Stimulated activated effector memory CD8-positive, alpha-beta T cell treated with anti-CD3 and anti-CD28 coated beads, Interleukin-12 subunit alpha, Interleukin-12 subunit beta, amount 100 ng/mL, for 72 hours (primary cell): Measurements from ENCODE around the gene CSTF1.

ENCODE experiments used
- ATAC-seq: fragments of 150-1000 bp; cut with Tn5 transposase; 2 replicates; pipeline ENCODE4 v1.10.0; 2021
- DNase-seq, 2 donors: peaks; one replicate each; pipeline ENCODE4 v3.0.0; 2021 to 2022; ENCODE audit warnings: low spot score in 2 of 2
- H3K27ac Mint-ChIP-seq: one replicate; pipeline ENCODE4 v1.8.0; 2022; ENCODE audit warnings: mild to moderate bottlenecking, mixed read lengths
- H3K36me3 Mint-ChIP-seq: one replicate; pipeline ENCODE4 v1.8.0; 2022; ENCODE audit warnings: mild to moderate bottlenecking, mixed read lengths
- H3K4me1 Mint-ChIP-seq: one replicate; pipeline ENCODE4 v1.8.0; 2022; ENCODE audit warnings: mixed read lengths
- H3K4me3 Mint-ChIP-seq: one replicate; pipeline ENCODE4 v1.8.0; 2022; ENCODE audit warnings: mild to moderate bottlenecking, mixed read lengths
- H3K9me3 Mint-ChIP-seq: one replicate; pipeline ENCODE4 v1.8.0; 2022; ENCODE audit warnings: mixed read lengths

CSTF1 gene

DNA sequence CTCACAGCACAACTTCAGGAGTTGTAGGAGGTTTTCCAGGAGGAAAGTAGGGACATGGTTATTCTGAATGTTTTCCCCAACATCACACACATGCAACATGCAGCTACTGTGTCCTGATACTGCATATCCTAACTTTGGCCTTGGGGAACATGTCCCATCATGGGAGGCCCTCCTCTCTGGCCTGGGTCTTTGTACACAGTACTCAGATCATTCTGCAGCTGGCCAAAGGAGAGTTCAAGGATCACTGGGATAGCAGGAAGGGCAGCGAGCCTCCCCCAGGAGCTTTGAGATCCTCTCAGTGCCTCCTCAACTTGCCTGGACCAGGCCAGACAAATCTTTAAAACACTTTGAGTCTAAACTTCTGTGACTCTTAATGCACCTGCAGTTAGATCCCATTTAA, 32.5 kb downstream of the CSTF1 start:
- H3K9me3 Mint-ChIP-seq, result no peaks in the 10 kb centered on the region
- ATAC-seq, result no peak
- H3K4me1 Mint-ChIP-seq, result peaks cover 62% of the 10 kb centered on the region
- no peak overlapping the region for H3K4me3 Mint-ChIP-seq
- peaks cover 16% of the 10 kb centered on the region for H3K36me3 Mint-ChIP-seq
- DNase-seq, result no peak
- H3K27ac Mint-ChIP-seq, result no peak overlapping the region

DNA sequence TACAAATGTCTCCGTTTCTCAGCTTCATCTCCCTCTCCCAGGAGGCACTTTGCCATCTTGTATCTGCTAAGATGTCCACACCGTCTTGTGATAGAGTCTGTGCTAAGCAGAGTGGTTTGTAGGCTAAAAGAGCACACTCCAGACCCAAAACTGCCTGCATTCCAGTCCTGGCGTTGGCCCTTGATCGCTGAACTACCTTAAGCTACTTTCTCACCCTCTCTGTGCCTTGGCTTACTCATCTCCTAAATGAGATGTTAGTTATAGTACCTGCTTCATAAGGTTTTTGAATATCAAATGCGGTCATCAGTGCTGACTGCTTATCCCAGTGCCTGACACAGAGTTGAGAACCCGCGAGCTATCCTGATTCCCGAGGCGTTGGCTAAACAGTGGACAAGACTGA, 33.6 kb downstream of the CSTF1 start:
- Mint-ChIP-seq H3K4me3 (no peak overlapping the region), H3K36me3 (peaks cover 10% of the 10 kb centered on the region), H3K27ac (no peak overlapping the region), H3K4me1 (peaks cover 65% of the 10 kb centered on the region), H3K9me3 (no peaks in the 10 kb centered on the region)
- DNase-seq (no peak), ATAC-seq (no peak)

DNA sequence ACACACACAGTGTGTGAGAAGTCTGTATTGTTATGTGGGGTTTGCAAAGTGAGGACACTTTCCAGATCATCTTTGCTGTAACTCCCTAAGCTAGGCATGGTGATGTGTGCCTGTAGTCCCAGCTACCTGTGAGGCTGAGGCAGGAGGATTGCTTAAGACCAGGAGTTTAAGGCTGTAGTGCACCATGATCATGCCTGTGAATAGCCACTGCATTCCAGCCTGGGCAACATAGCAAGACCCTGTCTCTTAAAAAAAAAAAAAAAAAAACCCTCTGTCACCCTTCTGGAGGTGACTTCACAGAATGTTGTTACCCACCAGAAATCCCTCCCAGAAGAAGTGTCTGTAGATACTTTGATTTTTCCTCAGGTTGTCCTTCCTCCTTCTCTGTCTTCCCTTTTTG, 34.5 kb downstream of the CSTF1 start:
- Mint-ChIP-seq H3K4me3 (no peak overlapping the region), H3K36me3 (peaks cover 10% of the 10 kb centered on the region), H3K27ac (peak overlapping the region; percentile 90), H3K4me1 (peaks cover 58% of the 10 kb centered on the region), H3K9me3 (no peaks in the 10 kb centered on the region)
- DNase-seq (no peak), ATAC-seq (no peak)

GRCh38 chr20:56427797-56428196, 35.4 kb downstream of the CSTF1 start:
- no peak for DNase-seq
- ATAC-seq, result no peak
- H3K4me1 Mint-ChIP-seq, result peaks cover 52% of the 10 kb centered on the region
- peaks cover 11% of the 10 kb centered on the region for H3K36me3 Mint-ChIP-seq
- H3K9me3 Mint-ChIP-seq, result no peaks in the 10 kb centered on the region
- peak overlapping the region; percentile 90 for H3K27ac Mint-ChIP-seq
- H3K4me3 Mint-ChIP-seq, result no peak overlapping the region

DNA sequence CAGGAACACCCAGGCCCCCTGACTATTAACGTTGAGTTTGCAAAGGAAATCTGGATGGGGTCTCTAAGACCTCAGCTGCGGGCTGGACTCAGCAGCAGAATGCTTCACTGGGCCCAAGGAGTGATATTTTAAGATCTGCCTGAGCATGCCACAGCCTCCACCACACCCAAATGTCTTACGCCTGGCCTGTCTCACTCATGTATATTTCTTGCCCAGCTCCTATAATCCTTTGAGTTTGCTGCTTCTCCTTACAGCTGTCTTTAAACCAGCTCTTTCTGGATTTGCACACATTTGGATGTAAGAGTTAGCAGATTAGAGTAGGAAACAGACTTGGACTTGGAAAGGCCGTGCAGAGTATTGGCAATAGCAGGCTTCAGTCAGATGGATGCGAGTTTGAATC, 36.0 kb downstream of the CSTF1 start:
- ATAC-seq, result no peak
- Mint-ChIP-seq H3K4me3 (peak overlapping the region; percentile 54), H3K36me3 (peaks cover 15% of the 10 kb centered on the region), H3K9me3 (no peaks in the 10 kb centered on the region), H3K27ac (peak overlapping the region; percentile 90), H3K4me1 (peaks cover 57% of the 10 kb centered on the region)
- no peak for DNase-seq

DNA sequence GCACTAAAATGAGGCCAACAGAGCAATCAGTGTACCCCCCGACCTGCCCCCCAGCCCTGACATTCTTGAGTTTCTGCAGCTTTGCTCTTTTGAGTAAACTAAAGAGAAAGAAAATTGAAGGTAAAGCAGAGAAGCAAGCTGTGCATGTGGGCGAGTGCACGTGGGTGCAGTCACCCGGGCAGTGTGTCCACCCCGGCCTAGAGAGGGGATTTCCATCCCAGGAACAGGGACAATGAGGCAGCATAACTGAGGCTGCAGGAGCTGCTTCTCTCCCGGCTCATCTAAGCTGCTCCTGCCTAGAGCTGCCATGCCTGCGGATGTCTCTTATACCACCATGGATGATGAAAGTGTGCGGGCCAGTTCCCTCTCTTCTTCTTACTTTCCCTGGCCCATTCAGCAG, 36.4 kb downstream of the CSTF1 start:
- no peak for ATAC-seq
- H3K9me3 Mint-ChIP-seq, result no peaks in the 10 kb centered on the region
- H3K27ac Mint-ChIP-seq, result peak overlapping the region; percentile 90
- peaks cover 15% of the 10 kb centered on the region for H3K36me3 Mint-ChIP-seq
- no peak for DNase-seq
- peaks cover 62% of the 10 kb centered on the region for H3K4me1 Mint-ChIP-seq
- peak overlapping the region; percentile 54 for H3K4me3 Mint-ChIP-seq

DNA sequence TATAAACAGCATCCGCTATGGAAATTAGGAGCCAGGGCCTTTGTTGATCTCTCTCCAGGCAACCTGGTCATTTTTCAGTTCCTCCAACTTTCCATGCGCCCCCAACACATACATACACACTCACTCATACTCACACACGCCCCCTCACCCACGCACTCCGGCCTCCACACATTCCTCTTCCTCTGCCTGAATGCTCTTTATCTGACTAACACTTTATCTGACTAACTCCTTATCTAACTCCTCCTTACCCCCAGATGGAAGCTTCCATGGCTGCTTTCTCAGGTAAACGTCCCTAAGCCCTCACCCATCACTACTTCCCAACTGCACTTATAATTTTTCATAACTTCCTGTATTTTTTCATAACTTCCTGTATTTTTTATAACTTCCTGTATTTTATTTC, 37.1 kb downstream of the CSTF1 start:
- peak overlapping the region; percentile 54 for H3K4me3 Mint-ChIP-seq
- no peaks in the 10 kb centered on the region for H3K9me3 Mint-ChIP-seq
- H3K27ac Mint-ChIP-seq, result peak overlapping the region; percentile 90
- H3K4me1 Mint-ChIP-seq, result peaks cover 66% of the 10 kb centered on the region
- H3K36me3 Mint-ChIP-seq, result peaks cover 15% of the 10 kb centered on the region
- ATAC-seq, result peak; percentile 78
- DNase-seq, result no peak

DNA sequence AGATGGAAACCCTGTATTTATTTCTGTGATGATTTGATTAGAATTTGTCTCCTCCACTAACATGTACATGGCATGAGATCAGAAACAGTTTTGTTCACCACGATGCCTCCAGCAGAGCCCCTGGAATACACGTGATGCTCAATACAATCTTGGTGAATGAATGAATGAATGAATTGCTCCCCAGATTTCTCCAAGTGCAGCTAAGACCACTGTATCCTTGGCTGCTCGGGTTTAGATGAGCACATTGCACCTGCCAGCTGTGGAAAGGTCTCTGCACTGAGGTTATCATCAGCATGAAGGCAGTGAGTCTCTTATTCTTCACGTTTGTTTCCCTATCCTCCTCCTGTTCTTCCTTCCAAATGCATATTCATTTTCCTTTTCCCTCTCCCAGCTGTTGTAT, 37.5 kb downstream of the CSTF1 start:
- Mint-ChIP-seq H3K27ac (peak overlapping the region; percentile 90), H3K36me3 (peaks cover 15% of the 10 kb centered on the region), H3K4me3 (peak overlapping the region; percentile 54), H3K4me1 (peaks cover 66% of the 10 kb centered on the region), H3K9me3 (no peaks in the 10 kb centered on the region)
- no peak for ATAC-seq
- DNase-seq, result no peak

- Mint-ChIP-seq H3K27ac (peak overlapping the region; percentile 90), H3K9me3 (no peaks in the 10 kb centered on the region), H3K4me3 (peak overlapping the region; percentile 54), H3K36me3 (peaks cover 15% of the 10 kb centered on the region), H3K4me1 (peaks cover 66% of the 10 kb centered on the region)
- no peak for ATAC-seq
- no peak for DNase-seq
Measured at GRCh38 chr20:56430461-56430860, 38.0 kb downstream of the CSTF1 start.

- peaks cover 64% of the 10 kb centered on the region for H3K4me1 Mint-ChIP-seq
- peaks cover 11% of the 10 kb centered on the region for H3K36me3 Mint-ChIP-seq
- no peak overlapping the region for H3K27ac Mint-ChIP-seq
- no peak overlapping the region for H3K4me3 Mint-ChIP-seq
- ATAC-seq (no peak), DNase-seq (no peak)
- no peaks in the 10 kb centered on the region for H3K9me3 Mint-ChIP-seq
Measured at GRCh38 chr20:56430957-56431356, 38.5 kb downstream of the CSTF1 start.

GRCh38 chr20:56431471-56431870, 39.0 kb downstream of the CSTF1 start:
- Mint-ChIP-seq H3K27ac (no peak overlapping the region), H3K36me3 (peaks cover 9% of the 10 kb centered on the region), H3K9me3 (no peaks in the 10 kb centered on the region), H3K4me3 (no peak overlapping the region), H3K4me1 (peaks cover 59% of the 10 kb centered on the region)
- ATAC-seq (no peak), DNase-seq (no peak)

DNA sequence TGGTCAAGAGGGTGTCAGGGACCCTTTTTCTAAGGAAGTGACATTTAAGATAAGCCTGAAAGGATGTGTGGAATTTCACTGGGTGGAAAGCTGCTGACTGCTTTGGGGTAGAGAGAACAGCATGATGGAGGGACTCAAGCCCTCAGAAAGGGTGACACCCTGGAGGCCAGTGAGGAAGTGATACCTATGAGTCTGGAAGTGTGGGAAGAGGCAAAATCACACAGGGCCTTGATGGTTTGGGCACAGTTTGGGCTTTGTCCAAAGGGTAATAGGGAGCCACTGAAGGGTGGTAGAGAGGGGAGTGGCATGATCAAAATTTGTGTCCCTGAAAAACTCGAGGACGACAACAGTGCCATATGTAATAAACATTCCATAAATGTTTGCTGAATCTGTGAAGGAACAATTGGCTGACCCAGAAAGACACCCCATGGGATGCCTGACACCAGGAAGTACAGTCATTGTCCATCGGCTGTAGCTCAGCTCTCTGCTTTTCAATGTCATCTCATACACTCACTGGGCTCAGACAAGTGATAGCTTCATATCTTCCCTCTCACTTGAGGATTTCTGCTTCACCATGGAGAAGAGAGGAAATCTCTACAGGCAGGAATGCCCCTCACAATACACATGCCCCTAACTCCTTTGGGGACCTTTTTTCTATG, 40.9 kb downstream of the CSTF1 start:
- H3K4me1 Mint-ChIP-seq, result peaks cover 63% of the 10 kb centered on the region
- no peaks in the 10 kb centered on the region for H3K9me3 Mint-ChIP-seq
- H3K36me3 Mint-ChIP-seq, result peaks cover 16% of the 10 kb centered on the region
- peak overlapping the region; percentile 41 for H3K4me3 Mint-ChIP-seq
- DNase-seq (no peak), ATAC-seq (peak; percentile 54)
- H3K27ac Mint-ChIP-seq, result peak overlapping the region; percentile 91

DNA sequence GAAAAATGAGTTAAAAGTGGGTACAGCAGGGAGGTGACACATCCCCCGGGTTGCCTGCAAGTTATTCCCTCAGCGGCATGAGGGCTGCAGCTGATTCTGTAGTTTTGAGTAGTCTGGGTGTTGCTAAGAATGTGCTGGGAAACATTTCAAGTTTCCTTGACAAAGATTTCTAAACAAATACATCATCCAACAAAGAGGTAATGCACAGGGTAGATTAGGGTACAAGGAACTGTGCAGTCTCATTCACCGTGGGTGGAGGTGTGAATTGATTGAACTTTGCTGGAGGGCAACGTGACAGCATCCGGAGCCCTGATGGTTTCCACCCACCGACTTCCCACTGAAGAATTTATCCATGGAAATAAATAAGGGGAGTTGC, 41.4 kb downstream of the CSTF1 start:
- Mint-ChIP-seq H3K4me3 (peak overlapping the region; percentile 41), H3K27ac (peak overlapping the region; percentile 91), H3K36me3 (peaks cover 16% of the 10 kb centered on the region), H3K4me1 (peaks cover 63% of the 10 kb centered on the region), H3K9me3 (no peaks in the 10 kb centered on the region)
- peak; percentile 88 for ATAC-seq
- DNase-seq, result no peak

GRCh38 chr20:56437196-56437960, 44.9 kb downstream of the CSTF1 start:
- peak overlapping the region; percentile 52 for H3K27ac Mint-ChIP-seq
- H3K4me3 Mint-ChIP-seq, result no peak overlapping the region
- peaks cover 68% of the 10 kb centered on the region for H3K4me1 Mint-ChIP-seq
- peaks cover 17% of the 10 kb centered on the region for H3K36me3 Mint-ChIP-seq
- DNase-seq, result no peak
- no peak for ATAC-seq
- no peaks in the 10 kb centered on the region for H3K9me3 Mint-ChIP-seq

GRCh38 chr20:56438284-56438683, 45.8 kb downstream of the CSTF1 start:
- H3K4me1 Mint-ChIP-seq, result peaks cover 68% of the 10 kb centered on the region
- peaks cover 12% of the 10 kb centered on the region for H3K36me3 Mint-ChIP-seq
- H3K4me3 Mint-ChIP-seq, result peak overlapping the region; percentile 21
- no peaks in the 10 kb centered on the region for H3K9me3 Mint-ChIP-seq
- ATAC-seq, result no peak
- H3K27ac Mint-ChIP-seq, result peak overlapping the region; percentile 52
- DNase-seq, result no peak

DNA sequence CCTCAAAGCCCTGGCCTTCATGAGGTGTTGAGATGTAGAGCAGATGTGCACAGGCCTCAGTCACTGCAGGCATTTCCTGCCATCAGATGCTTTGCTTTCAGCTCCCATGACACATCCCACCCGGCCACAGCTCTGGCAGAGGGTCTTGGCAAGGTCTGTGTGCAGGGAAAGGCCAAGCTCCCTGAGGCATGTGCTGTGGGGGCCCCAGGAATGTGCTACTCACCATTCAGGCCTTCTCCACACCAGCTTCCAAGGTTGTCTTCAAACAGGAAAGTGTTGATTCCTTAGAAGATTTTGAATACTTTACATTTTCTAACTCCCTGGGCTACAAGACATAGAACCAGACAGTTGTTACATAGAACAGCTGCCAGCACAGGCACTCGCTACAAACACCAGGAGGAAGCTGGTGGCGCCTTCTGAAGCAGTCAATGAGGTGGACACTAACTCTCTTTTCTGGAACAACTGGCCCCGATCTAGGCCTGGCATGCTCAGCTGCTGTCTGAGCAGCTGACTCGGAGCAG, 47.4 kb downstream of the CSTF1 start:
- ATAC-seq (peak; percentile 59), DNase-seq (no peak)
- peak overlapping the region; percentile 87 for H3K27ac Mint-ChIP-seq
- peaks cover 22% of the 10 kb centered on the region for H3K36me3 Mint-ChIP-seq
- H3K4me1 Mint-ChIP-seq, result peaks cover 59% of the 10 kb centered on the region
- peak overlapping the region; percentile 51 for H3K4me3 Mint-ChIP-seq
- no peaks in the 10 kb centered on the region for H3K9me3 Mint-ChIP-seq
